HG03520 (cell line): Measurements from ENCODE around the gene DIAPH2.

Source experiments
- ATAC-seq: cut with Tn5 transposase; IDR thresholded peaks from one replicate; pipeline ENCODE4 v1.9.1; 2021; ENCODE audit warnings: mild to moderate bottlenecking, moderate library complexity; ENCODE audit not compliant: unreplicated experiment

DIAPH2 gene

DNA sequence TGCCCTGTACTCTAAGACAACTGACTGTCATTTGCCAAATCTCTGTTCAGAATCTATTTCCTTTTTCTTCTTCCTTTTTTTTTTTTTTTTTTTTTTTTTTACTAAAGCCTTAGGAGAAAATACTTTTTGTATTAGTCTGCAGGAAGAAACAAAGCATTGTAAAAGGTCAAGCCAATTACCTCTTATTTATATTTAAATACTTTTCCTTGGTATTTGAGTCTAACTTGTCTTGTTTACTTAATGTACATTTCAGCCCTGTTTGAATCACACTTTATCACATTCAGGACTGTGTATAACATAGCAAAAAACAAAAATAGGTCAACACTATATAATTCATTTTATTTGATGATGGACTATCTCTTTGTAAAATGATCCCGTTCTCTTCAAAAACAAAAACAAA, 461.3 kb downstream of the DIAPH2 start:
- ATAC-seq, result no peak

DNA sequence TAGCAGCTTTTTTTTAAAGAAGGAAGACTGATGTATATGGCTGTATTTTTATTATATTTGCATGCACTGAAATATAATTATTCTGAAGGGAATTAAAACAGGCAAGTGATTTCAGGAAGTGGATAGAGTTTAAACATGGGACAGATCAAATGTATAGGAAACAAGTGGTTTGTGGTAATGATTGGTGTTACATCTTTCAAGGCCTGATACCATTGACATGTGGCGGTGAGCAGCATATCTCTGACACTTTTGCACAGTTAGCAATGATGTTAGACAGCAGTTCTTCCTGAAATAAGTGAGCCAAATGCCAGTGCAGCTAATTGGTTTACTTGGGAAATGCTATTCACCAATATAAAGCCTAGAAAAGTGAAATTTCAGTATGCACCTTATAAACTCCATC, 471.2 kb downstream of the DIAPH2 start:
- no peak for ATAC-seq

DNA sequence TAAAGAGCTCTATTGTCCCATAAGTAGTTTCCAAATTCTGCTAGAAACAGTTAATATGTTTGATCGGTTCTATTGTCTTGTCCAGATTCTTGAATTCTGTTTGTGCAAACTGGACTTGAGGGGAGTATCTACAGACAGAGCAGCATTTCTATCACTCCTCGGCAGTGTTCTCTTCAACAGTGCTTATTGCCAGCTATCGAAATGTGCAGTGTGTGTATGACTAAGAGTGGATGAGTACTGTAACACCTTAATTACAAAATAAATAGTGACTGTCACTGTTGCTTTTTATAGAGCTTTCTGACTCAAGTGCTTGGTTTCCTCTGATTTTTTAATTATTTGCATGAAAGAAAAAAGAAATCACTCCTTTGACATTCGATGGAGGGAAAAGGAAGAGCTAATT, 473.6 kb downstream of the DIAPH2 start:
- ATAC-seq, result no peak

DNA sequence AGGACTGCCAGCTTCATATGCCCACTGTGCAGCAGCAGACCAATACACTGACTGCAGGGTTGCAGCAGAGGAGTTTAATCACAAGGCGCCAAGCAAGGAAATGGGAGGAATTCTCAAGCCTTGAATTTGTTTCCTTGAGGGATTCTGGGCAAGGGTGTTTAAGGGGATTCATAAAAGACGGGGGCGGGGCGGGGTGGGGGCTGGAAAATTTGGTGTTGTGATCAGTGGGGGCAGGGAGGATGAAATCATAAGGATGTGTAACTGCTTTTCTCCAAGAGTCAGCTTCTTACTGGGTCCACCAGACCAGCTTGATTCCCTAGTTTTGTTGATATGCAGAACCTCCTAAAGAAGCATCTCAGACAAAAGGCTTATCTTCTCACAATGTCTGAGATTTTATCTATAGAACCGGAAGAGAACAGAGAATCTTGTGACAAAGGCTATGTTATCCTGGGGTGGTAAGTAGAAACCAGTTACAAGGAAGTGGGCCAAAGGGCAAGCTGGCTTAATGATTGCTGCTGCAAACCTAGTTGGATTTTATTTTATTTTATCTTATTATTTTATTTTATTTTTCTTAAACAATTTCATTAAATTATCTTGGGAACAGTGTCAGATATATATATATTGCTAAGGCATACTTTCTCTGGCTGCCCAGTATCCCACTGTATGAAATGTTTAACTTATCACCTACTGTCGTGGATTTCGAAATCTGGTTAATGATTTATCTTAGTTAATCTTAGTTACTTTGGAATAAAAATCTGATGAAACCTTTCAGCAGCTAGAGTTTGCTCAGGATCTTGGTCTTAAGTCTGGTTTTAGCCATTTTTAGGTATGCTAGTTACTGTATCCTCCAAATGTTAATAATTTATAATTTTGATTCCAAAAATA, 475.5 kb downstream of the DIAPH2 start:
- no peak for ATAC-seq

DNA sequence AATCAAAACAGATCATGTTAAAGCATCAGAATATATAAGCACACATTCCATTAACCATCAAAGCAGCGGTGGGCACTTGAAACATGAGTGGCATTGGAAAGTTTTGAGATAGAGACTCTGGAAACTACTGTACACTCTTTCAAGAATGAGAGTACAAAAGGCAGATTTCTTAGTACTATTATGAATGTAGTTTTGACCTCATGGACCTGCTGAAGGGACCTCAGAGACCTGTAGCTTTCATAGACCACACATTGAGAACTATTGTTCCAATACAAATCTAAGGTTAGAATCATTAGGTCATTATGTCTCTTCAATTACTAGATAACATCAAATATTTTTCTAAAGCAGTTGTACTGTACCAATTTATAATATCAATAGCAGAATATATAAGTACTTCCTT, 482.7 kb downstream of the DIAPH2 start:
- peak; percentile 80 for ATAC-seq

DNA sequence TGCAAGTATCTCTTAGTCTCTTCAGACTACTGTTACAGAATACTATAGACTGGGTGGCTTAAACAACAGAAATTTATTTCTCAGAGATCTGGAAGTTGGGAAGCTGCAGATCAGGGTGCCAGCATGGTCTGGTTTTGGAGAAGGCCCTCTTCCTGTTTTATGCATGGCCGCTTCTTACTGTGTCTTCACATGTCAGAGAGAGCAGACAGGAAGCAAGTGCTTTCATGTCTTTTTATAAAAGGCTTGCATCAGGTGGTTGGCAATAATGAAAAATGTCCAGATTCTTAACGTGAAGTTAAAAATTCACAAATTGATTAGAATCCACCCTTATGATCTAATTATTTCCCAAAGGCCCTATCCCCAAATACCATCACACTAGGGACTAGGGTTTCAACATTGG, 484.0 kb downstream of the DIAPH2 start:
- no peak for ATAC-seq

DNA sequence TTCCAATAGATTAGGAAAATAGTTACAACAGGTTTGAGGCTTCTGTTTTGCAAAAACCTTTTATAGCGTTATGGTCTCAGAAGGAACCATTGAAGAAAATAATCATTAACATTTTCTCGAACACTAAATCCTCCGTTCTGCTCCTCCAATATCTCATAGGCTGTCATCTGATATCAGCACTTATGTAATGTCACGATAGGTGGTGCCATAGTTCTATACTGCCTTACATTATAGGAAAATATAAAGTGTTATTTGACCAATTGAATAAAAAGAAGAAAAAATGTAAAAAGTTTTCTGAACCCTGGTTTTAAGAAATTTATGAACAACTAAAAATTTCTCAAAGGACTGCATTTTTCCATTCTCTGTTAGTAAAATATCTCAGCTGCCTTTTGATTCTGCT, 490.5 kb downstream of the DIAPH2 start:
- ATAC-seq, result no peak

DNA sequence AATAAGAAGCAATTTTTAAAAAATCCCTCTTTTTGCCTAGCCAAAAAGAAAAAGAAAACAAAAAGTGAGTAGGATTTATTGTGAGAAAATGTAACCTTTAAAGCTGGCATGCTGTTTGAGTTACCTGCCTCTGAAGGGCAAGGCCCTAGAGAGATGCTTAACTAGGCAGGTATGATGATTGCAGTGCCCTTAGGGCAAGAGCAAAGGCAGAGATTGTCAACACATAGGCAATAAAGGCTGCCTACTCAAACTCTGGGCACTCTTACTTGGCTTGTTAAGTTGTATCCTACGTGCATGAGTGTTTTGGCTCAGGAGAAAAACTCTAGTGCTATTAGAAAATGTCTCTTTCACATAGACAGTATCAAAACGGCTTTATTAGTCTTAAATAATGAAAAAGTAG, 505.0 kb downstream of the DIAPH2 start:
- no peak for ATAC-seq

DNA sequence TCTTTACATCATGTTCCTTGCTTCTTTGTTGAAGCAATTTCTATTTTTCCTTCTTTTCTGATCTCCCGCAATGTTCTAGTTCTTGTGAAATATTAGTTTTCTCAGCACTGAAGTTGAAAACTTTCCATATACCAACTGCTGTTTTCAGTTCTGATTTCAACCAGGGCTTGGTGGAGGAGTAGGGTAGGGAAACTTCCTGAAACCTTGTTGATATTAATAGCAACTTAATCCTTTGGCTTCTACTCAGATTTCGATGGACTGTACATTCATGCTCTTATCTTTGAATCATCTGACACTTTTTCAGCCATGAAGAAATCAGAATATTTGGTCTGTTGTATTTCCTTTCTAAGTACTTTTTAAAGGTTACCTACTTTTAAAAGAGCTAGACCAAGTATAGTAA, 514.9 kb downstream of the DIAPH2 start:
- no peak for ATAC-seq

DNA sequence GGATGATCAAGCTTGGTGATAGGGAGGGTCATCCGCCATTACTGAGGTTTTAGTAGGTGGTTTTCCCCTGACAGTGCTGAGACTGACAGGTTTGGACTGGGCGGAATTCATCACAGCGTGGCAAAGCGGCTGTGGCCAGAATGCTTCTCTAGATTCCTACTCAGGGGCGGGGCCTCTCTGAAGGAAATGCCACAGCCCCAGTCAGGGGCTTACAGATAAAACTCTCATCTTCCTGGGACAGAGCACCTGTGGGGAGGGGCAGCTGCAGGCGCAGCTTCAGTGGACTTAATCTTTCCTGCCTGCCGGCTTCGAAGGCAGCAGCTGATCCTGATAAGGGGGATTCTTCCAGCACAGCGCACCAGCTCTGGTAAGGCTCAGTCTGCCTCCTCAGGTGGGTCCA, 515.8 kb downstream of the DIAPH2 start:
- no peak for ATAC-seq

DNA sequence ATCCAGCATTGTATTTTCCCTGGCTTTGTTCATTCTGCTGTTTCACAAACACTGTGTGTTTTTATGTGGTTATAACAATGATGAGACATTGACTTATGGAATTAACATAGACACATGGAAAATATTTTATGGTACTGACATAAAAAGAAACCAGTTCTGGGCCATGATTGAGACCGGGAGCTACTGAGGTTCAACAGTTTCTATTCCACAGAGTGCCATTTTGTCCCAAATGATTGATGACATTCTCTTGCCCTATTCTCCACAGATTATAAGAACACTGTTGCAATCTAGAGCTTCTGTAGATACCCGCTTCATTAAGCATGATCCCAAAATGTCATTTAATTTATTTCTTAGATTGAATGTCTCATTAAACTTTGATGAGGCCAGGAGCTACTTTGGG, 525.9 kb downstream of the DIAPH2 start:
- no peak for ATAC-seq

DNA sequence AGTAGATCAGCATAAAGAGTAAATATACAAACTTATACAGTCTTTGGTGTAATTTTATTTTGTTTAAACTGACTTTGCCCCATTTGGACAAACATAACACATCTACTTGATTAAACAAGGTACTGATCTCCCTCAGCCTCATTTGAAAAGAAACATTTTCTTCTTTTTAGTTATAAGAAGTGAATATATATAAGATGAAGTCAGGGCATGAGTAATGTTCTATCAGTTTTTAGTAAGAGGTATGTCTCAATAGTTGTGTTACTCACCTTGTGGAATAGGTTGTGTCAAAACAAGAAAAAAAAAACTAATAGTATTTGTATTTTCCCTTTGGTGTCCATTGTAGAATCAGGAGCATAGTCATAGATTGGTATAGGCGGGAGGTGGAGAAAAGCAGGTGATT, 526.4 kb downstream of the DIAPH2 start:
- no peak for ATAC-seq

DNA sequence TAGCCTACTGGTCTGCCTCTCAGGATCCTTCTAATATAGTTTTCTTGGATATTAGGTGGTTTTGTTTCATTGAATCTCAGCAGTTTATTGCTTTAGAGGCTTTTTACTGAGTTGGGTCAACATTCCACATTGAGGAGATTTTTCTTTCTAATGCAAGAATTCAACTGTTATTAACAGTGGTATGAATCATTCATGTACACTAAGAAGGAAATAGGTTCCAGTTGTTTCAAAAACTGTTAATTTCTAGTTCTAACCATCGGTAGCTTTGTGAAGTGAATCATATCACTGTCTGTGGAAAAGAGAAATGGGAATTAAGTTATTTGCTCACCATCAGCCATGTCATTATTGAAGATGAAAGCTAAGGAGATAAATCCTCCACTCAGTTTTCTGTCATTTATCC, 530.5 kb downstream of the DIAPH2 start:
- no peak for ATAC-seq

DNA sequence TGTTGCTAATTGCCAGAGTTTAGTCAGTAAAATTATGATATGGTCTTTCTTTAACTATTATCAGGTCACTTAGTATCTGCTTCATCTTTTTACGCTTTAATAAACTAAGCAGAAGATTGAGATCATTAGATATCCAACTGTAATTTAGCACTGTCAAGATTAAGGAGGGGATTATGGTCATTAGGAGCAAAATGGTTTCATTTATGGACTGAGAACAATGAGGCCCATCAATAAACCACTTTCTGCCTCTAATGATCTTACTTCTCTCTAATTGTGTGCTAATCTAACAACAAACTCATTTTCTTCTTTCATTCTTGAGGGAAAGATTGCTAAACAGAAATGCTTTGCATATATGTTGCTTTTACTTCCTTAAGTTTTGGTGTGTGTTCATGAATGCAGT, 539.5 kb downstream of the DIAPH2 start:
- no peak for ATAC-seq

DNA sequence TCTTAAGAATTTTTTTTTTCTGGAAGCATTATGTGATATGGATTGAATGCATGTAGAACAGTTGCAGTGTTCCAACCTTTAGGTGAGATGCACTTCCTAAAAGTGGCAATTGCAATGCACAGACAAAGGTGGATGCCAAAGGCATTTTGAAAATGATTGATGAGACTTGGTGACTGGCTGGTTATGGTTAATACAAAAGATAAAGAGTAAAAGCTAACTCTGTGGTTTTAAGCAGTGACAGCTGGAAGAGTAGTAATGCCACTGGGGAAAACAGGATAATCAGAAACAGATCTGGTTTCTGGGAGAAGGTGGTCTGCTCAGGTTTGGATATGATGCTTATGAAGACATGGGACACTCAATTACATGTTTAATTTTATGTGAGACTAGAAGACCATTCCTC, 544.7 kb downstream of the DIAPH2 start:
- ATAC-seq, result no peak

DNA sequence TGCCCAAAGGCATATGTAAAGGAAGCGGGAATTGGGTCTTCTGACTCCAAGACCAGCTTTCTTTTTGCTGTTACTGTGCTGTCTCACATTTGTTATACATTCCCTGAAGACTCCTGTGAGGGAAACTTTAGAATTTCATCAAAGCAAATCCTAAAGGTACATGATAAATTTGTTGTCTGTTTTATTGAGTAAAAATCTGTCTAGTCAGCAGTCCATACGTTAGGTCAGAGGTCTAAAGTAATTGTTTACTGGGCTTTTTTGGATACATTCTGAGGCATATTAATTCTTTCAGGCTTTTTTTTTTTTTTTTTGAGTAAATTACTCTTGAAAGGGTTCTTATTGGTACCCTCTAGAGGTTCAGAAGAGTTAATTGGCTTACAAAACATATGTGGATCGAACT, 546.3 kb downstream of the DIAPH2 start:
- no peak for ATAC-seq

DNA sequence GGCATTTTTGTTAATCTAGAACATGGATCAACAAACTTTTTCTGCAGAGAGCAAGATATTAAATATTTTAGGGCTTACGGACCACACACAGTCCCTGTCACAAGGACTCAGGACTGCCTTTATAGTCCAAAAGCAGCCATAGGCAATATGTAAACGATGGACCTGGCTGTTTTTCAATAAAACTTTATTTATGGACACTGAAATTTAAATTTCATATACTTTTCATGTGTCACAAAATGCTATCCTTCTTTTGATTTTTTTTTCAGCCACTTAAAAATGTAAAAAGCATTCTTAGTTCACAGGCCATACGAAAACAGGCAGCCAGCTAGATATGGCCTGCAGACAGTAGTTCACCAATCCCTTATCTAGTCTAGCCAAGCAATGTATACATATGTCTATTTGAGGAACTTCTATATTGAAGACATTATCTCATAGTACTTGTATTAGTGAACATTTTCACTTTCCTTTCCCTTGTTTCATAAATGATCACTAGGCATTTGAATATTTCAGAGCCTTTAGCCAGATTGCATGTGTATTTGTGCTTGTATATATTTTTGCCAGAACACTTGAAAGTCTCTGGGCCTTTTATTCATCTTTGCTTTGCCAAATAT, 549.9 kb downstream of the DIAPH2 start:
- ATAC-seq, result peak; percentile 100

DNA sequence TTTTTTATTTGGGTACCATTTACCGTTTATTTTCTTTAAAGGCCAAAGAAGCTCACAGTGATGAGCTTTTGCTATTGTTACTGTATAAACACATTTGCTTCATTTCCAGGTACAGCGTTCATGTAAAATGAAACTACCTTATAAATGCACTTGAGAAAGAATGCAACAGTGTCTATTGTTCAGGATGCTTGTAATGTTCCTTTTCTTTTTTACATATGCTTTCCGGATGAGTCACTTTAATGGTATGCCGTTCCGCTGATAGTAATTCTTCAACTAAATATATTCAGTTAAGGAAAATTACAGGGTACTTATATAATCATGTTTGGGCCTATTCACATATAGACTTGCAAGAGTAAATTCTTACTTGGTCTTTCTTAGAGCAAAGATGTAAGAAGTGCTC, 554.0 kb downstream of the DIAPH2 start:
- ATAC-seq, result no peak

DNA sequence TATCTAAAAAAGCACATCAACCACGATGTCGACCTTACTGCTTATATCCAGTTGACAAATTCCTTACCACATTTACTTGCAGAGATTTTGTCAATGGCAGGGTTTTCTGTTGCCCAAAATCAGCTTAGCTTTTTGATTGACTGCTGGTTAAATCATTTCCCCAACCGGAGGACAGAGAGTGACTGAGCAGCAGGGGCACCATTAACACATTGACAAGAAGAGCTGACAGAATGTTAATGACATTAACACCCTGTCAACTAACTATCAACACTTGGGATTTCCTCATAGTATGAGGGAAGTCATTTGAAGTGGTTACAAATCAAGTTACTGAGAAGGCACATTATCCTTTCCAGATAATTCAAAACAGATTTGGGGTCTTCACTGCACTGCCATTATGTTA, 567.5 kb downstream of the DIAPH2 start:
- no peak for ATAC-seq

DNA sequence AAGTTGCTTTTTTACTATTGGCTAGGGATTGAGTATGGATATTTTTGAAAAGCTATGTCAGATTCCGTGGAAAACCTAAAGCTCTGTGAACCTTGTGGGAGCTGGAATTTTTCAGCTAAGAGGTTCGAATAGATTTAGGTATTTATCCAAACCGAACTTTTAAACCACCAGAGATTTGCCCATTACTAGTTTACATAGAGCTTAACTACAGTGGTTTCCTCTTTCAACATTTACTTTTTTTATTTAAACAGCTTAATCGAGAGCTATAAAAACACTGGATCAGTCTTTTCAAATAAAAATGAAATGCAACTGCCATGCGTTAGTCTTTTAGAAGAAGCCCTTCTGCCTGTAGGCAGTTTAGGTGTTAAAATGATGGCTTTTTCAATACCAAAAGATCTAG, 576.0 kb downstream of the DIAPH2 start:
- ATAC-seq, result no peak

DNA sequence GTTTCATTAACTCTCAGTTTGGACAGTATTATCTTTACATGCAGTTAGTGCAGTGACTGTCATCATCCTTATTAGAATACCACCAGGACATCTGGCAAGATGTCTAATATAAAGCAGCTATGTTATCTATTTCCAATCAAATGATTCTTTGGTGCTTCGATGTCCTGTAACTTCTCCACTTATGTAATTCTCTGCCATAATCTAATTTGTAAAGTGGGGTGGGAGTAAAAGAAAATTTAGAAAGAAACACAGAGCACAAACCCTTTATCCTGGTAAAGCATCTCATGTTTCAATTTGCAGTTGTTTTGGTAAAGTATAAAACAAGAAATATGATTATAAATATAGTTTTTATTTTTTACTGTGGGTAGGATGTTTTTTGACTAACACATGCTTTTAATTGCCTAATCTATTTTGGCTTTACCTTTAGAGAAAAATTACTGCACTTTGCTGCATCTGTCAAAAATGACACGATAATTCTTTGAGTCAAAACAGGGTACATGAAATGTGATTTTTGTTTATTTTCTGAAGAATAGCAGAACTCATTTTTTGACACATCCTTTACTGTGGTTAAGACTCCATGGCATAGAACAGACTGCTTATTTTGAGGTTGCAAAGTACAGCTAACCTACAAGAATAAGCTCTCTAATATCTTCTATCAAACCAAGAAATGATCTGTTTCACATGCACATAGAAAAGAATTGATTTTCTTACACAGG, 581.9 kb downstream of the DIAPH2 start:
- ATAC-seq, result no peak
